Body of pancreas (tissue), 4 donors: ENCODE results near the gene LOXHD1.

Experiments
- CTCF ChIP-seq, 7 experiments: fragments of 450-650 bp in 4 of 7; fragments of 200-600 bp in 3 of 7; sonication (generic) in 3 of 7; IDR thresholded peaks; one replicate each; pipeline ENCODE4 v1.5.1; 2016 to 2019; ENCODE audit warnings: antibody characterized with exemption in 7 of 7
- POLR2A ChIP-seq, 3 donors: fragments of 450-650 bp; IDR thresholded peaks; one replicate each; pipeline ENCODE4 v1.6.1; 2016; ENCODE audit warnings: antibody characterized with exemption in 3 of 3, mild to moderate bottlenecking in 2 of 3

DNA sequence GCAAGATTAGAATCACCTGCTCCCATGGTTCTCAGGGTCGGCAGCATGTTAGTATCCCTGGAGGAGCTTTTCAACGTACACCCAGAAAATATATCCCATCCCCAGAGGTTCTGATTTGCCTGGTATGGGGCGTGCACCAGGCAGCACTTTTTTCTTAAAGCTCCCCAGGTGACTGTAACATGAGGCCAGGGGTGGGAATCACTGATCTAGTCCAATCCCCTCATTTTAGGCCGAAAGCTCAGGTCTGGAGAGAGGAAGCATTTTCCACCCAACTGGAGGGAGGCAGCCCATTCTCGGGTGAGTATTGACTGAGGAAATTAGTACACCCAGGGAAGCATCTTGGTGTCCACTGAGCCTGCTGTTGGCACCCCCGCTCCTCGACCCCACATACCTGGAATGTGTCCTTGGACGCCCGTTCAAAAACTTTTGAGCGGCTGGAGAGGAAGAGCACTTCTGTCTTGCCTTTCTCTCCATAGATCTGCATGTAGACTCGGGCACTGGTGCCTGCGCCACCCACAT is 94.3 kb downstream of the LOXHD1 start:
- no peak for TF ChIP-seq CTCF (IDR thresholded peaks at IDR 0.05)
- TF ChIP-seq POLR2A (IDR thresholded peaks at IDR 0.05): no peak
